Activated CD4-positive, CD25-positive, alpha-beta regulatory T cell treated with anti-CD3 and anti-CD28 coated beads, Interleukin-2, amount 50 U/mL, for 16 hours (primary cell): ENCODE data around the gene LIPG.

Source experiments
- DNase-seq: peaks from one replicate; pipeline ENCODE4 v3.0.0-alpha.2; 2020; ENCODE audit warnings: low read depth, low spot score

Gene LIPG

GRCh38 chr18:49638891-49639557 is 77.2 kb downstream of the LIPG start:
- no peak for DNase-seq

- no peak for DNase-seq
These were observed 78.0 kb downstream of the LIPG start for GRCh38 chr18:49639643-49640391.

GRCh38 chr18:49640741-49641140 is 78.9 kb downstream of the LIPG start:
- DNase-seq, result no peak

GRCh38 chr18:49645196-49645595 is 83.3 kb downstream of the LIPG start:
- DNase-seq, result no peak

- DNase-seq, result no peak
These were observed 84.0 kb downstream of the LIPG start for GRCh38 chr18:49645841-49646351.

- no peak for DNase-seq
These were observed 85.0 kb downstream of the LIPG start for GRCh38 chr18:49646873-49647272.

- DNase-seq, result no peak
These were observed 85.8 kb downstream of the LIPG start for GRCh38 chr18:49647496-49648168.

- no peak for DNase-seq
These were observed 86.5 kb downstream of the LIPG start for GRCh38 chr18:49648326-49648725.
